Measurements from ENCODE around the gene CAMTA1. TPM values are rescaled to one million over a fixed set of nuclear protein-coding genes. Genes with fewer than 3 reads are reported as not detected.
A peak's percentile ranks its signal among the peaks of the same experiment; 100 is the strongest.

Gene CAMTA1
- total RNA-seq, 1 donor from 2014 or later = 63.8 TPM

- TF ChIP-seq CTCF (IDR thresholded peaks at IDR 0.05) = no peak
- Mint-ChIP-seq H3K4me3 (ENCODE audit: unreplicated experiment) (no peak overlapping the region), H3K4me1 (ENCODE audit: low read depth) (peaks cover 31% of the 10 kb centered on the region), H3K36me3 (ENCODE audit: low read depth) (peaks cover 4% of the 10 kb centered on the region), H3K27ac (ENCODE audit: unreplicated experiment) (peak overlapping the region; percentile 27), H3K9me3 (ENCODE audit: low read depth) (peaks cover 10% of the 10 kb centered on the region), H3K27me3 (ENCODE audit: low read depth) (no peaks in the 10 kb centered on the region)
- peak; percentile 46 for DNase-seq (ENCODE audit: low spot score)
Measured at GRCh38 chr1:7418442-7419080, 633.3 kb downstream of the CAMTA1 start.

- H3K9me3 Mint-ChIP-seq (ENCODE audit: low read depth) = peaks cover 10% of the 10 kb centered on the region
- peaks cover 46% of the 10 kb centered on the region for H3K4me1 Mint-ChIP-seq (ENCODE audit: low read depth)
- H3K36me3 Mint-ChIP-seq (ENCODE audit: low read depth) = peaks cover 4% of the 10 kb centered on the region
- peak overlapping the region; percentile 46 for H3K27ac Mint-ChIP-seq (ENCODE audit: unreplicated experiment)
- TF ChIP-seq CTCF (IDR thresholded peaks at IDR 0.05) = no peak
- H3K4me3 Mint-ChIP-seq (ENCODE audit: unreplicated experiment) = no peak overlapping the region
- no peaks in the 10 kb centered on the region for H3K27me3 Mint-ChIP-seq (ENCODE audit: low read depth)
- peak; percentile 66 for DNase-seq (ENCODE audit: low spot score)
Measured at GRCh38 chr1:7420098-7420445, 634.8 kb downstream of the CAMTA1 start.

GRCh38 chr1:7420470-7421100 lies 635.3 kb downstream of the CAMTA1 start:
- H3K9me3 Mint-ChIP-seq (ENCODE audit: low read depth) = peaks cover 10% of the 10 kb centered on the region
- H3K27me3 Mint-ChIP-seq (ENCODE audit: low read depth) = no peaks in the 10 kb centered on the region
- H3K36me3 Mint-ChIP-seq (ENCODE audit: low read depth) = peaks cover 4% of the 10 kb centered on the region
- no peak overlapping the region for H3K4me3 Mint-ChIP-seq (ENCODE audit: unreplicated experiment)
- H3K27ac Mint-ChIP-seq (ENCODE audit: unreplicated experiment) = peak overlapping the region; percentile 46
- H3K4me1 Mint-ChIP-seq (ENCODE audit: low read depth) = peaks cover 47% of the 10 kb centered on the region
- TF ChIP-seq CTCF (IDR thresholded peaks at IDR 0.05) = no peak
- peak; percentile 47 for DNase-seq (ENCODE audit: low spot score)

- Mint-ChIP-seq H3K9me3 (ENCODE audit: low read depth) (peaks cover 6% of the 10 kb centered on the region), H3K4me3 (ENCODE audit: unreplicated experiment) (no peak overlapping the region), H3K4me1 (ENCODE audit: low read depth) (peaks cover 49% of the 10 kb centered on the region), H3K27me3 (ENCODE audit: low read depth) (no peaks in the 10 kb centered on the region), H3K27ac (ENCODE audit: unreplicated experiment) (no peak overlapping the region), H3K36me3 (ENCODE audit: low read depth) (peaks cover 4% of the 10 kb centered on the region)
- no peak for TF ChIP-seq CTCF (IDR thresholded peaks at IDR 0.05)
- DNase-seq (ENCODE audit: low spot score) = peak; percentile 71
Measured at GRCh38 chr1:7421471-7422075, 636.3 kb downstream of the CAMTA1 start.

GRCh38 chr1:7422081-7422480 lies 636.8 kb downstream of the CAMTA1 start:
- DNase-seq (ENCODE audit: low spot score) = peak; percentile 58
- Mint-ChIP-seq H3K27me3 (ENCODE audit: low read depth) (no peaks in the 10 kb centered on the region), H3K27ac (ENCODE audit: unreplicated experiment) (no peak overlapping the region), H3K4me3 (ENCODE audit: unreplicated experiment) (no peak overlapping the region), H3K4me1 (ENCODE audit: low read depth) (peaks cover 54% of the 10 kb centered on the region), H3K9me3 (ENCODE audit: low read depth) (peaks cover 6% of the 10 kb centered on the region), H3K36me3 (ENCODE audit: low read depth) (peaks cover 4% of the 10 kb centered on the region)
- no peak for TF ChIP-seq CTCF (IDR thresholded peaks at IDR 0.05)
